DMS153 treated with DMSO at 0.1 percent for 48 hours (cell line): ENCODE results near the gene CCDC74B.
"Not testable (repeated sequence)": the region's sequence is repeated elsewhere in the genome, so short reads cannot be mapped to it uniquely, and the experiment has no call there.

Experiments
- DNase-seq: peaks from one replicate; lab custom pipeline; 2025; ENCODE audit not compliant: unreplicated experiment; lab: John Stamatoyannopoulos, UW

Gene CCDC74B

DNA sequence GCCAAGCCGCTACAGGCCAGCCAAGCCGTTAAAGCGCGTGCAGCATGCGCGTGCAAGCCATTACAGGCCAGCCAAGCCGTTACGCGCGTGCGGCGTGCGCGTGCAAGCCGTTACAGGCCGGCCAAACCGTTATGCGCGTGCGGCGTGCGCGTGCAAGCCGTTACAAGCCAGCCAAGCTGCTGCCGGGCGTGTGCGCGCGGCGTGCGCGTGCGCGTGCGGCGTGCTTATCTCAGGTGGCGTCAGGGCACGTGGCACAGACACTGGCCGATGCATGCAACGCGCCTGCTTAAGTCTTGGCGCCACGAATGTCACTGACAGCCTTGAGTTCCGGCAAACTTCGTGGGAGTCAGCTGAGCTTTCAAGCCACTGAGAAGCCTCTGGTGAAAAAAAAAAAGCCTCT is 24.0 kb downstream of the CCDC74B start:
- not testable (repeated sequence) for DNase-seq

DNA sequence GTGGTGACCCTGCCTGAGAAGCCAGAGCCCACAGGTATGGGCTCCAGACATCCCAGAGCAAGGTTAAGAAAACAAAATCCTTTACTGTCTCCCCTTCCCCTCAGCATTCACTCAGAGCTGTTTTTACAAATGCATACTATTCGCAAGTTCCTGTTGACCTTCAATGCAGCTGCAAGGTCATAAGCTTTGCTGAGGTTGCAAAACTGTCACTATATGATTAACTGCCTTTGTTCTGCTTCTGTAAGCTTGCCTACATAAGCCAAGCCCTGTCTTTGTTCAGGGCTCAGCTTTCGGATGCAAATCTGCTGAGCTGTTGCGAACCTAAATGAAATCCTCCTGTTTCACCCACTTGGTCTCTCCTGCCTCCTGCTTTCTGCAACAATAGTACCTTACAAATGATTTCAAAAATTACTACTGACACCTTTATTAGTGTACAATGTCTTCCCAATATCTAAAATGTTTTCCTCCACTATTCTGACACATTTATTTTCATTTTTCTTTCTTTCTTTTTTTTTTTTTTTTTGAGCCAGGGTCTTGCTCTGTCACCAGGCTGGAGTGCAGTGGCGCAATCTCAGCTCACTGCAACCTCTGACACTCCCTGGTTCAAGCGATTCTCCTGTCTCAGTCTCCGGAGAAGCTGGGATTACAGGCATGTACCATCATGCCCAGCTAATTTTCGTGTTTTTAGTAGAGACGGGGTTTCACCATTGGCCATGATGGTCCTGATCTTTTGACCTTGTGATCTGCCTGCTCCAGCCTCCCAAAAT is 42.1 kb downstream of the CCDC74B start:
- DNase-seq, result not testable (repeated sequence)
